C4-2B (cell line): Measurements from ENCODE around the gene MRPL34.

Source experiments
- H3K27ac ChIP-seq: fragments of 450-650 bp; 2 replicates; pipeline ENCODE4 v1.5.1; 2017
- CTCF ChIP-seq: fragments of 450-650 bp; conservative IDR thresholded peaks from 2 replicates; pipeline ENCODE4 v1.5.1; 2017; ENCODE audit warnings: mild to moderate bottlenecking
- ZFX ChIP-seq: fragments of 450-650 bp; IDR thresholded peaks from 2 replicates; pipeline ENCODE4 v1.6.1; 2017

The MRPL34 gene

GRCh38 chr19:17311455-17312188 lies 6.0 kb downstream of the MRPL34 start:
- no peak overlapping the region for H3K27ac ChIP-seq
- TF ChIP-seq ZFX (no peak), CTCF (no peak)

- H3K27ac ChIP-seq, result no peak overlapping the region
- no peak for TF ChIP-seq CTCF
- TF ChIP-seq ZFX, result no peak
Measured at GRCh38 chr19:17312189-17313113, 6.8 kb downstream of the MRPL34 start.

- no peak overlapping the region for H3K27ac ChIP-seq
- TF ChIP-seq ZFX, result no peak
- TF ChIP-seq CTCF, result no peak
Measured at GRCh38 chr19:17314007-17314593, 8.4 kb downstream of the MRPL34 start.

GRCh38 chr19:17318966-17319365 lies 13.3 kb downstream of the MRPL34 start:
- H3K27ac ChIP-seq, result no peak overlapping the region
- TF ChIP-seq CTCF (no peak), ZFX (no peak)

GRCh38 chr19:17319473-17320238 lies 14.0 kb downstream of the MRPL34 start:
- TF ChIP-seq ZFX (no peak), CTCF (no peak)
- H3K27ac ChIP-seq, result no peak overlapping the region

- no peak overlapping the region for H3K27ac ChIP-seq
- TF ChIP-seq CTCF (no peak), ZFX (no peak)
Measured at GRCh38 chr19:17320435-17320834, 14.8 kb downstream of the MRPL34 start.
